ENCODE measurements around the gene PLA2G15.

DNA sequence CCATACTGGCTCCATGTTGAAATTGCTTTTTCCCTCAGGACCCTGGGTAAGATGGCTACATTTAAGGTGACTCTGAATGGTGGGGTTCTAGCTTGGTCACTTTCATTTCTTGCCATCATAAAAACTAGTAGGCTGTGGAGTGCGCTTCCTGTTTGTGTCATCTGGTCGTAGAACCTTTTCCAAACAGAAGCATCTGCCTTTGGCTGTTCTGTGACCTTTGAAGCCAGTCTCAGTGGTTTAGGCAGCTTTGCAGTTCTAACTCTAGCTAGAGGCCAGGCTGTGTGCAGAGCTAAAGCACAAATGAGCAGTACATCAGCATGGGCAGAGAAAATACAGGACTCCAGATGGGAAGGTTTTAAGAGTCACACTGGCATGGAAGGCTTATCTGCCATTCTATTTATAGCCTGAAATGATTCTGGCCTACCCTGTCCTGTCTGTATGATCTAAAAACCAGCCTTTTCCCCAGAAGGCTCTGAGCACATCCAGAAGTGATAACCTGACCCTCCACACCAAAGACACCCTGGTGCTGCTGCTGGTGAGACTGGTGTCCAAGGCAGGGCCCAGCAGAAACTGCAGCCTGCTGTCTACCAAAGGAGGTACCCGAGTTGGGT is 17.9 kb upstream of the PLA2G15 start:
- no peak for TF ChIP-seq ESRRA (CRISPR knock-in tag; IDR thresholded peaks at IDR 0.05; ENCODE audit: borderline replicate concordance)
- TF ChIP-seq, protein P1, sequence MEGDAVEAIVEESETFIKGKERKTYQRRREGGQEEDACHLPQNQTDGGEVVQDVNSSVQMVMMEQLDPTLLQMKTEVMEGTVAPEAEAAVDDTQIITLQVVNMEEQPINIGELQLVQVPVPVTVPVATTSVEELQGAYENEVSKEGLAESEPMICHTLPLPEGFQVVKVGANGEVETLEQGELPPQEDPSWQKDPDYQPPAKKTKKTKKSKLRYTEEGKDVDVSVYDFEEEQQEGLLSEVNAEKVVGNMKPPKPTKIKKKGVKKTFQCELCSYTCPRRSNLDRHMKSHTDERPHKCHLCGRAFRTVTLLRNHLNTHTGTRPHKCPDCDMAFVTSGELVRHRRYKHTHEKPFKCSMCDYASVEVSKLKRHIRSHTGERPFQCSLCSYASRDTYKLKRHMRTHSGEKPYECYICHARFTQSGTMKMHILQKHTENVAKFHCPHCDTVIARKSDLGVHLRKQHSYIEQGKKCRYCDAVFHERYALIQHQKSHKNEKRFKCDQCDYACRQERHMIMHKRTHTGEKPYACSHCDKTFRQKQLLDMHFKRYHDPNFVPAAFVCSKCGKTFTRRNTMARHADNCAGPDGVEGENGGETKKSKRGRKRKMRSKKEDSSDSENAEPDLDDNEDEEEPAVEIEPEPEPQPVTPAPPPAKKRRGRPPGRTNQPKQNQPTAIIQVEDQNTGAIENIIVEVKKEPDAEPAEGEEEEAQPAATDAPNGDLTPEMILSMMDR (IDR thresholded peaks at IDR 0.05): no peak
- TF ChIP-seq SP1 (CRISPR knock-in tag; conservative IDR thresholded peaks at IDR 0.05): no peak

Data from WTC11 (cell line).